ENCODE measurements around the gene NOTCH2.

DNA sequence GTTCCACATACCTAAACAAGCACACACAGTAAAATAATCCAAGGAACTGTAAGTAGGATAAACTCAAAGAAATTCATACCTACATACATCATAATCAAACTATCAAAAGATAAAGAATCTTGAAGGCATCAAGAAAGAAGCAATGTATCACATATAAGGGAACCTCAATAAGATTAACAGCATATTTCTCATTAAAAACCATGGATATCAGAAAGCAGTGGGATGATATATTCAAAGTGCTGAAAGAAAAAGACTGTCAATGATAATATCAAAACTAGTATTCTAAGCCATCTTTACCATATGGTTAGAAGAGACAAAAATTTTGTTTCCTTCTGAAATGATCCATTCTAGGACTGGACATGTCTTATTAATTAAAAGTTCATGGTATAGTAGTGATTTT is 136.1 kb downstream of the NOTCH2 start:
- TF ChIP-seq, protein P1, sequence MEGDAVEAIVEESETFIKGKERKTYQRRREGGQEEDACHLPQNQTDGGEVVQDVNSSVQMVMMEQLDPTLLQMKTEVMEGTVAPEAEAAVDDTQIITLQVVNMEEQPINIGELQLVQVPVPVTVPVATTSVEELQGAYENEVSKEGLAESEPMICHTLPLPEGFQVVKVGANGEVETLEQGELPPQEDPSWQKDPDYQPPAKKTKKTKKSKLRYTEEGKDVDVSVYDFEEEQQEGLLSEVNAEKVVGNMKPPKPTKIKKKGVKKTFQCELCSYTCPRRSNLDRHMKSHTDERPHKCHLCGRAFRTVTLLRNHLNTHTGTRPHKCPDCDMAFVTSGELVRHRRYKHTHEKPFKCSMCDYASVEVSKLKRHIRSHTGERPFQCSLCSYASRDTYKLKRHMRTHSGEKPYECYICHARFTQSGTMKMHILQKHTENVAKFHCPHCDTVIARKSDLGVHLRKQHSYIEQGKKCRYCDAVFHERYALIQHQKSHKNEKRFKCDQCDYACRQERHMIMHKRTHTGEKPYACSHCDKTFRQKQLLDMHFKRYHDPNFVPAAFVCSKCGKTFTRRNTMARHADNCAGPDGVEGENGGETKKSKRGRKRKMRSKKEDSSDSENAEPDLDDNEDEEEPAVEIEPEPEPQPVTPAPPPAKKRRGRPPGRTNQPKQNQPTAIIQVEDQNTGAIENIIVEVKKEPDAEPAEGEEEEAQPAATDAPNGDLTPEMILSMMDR (IDR thresholded peaks at IDR 0.05 in 2 of 3, conservative IDR thresholded peaks at IDR 0.05 in 1 of 3; ENCODE audit: borderline replicate concordance in 1 of 3, insufficient read depth in 1 of 3, low read depth in 2 of 3, low read length in 2 of 3) = no peak
- TF ChIP-seq JUND (IDR thresholded peaks at IDR 0.05) (no peak), CBX3 (IDR thresholded peaks at IDR 0.05; ENCODE audit: low read depth) (no peak), ZFX (IDR thresholded peaks at IDR 0.05) (no peak), POLR2A (IDR thresholded peaks at IDR 0.05; ENCODE audit: borderline replicate concordance, extremely low read depth, insufficient read depth, insufficient read length) (no peak), SP1 (IDR thresholded peaks at IDR 0.05; ENCODE audit: low read depth) (no peak), SIN3A (IDR thresholded peaks at IDR 0.05; ENCODE audit: low read depth) (no peak), EZH2 (IDR thresholded peaks at IDR 0.05) (no peak), SRF (IDR thresholded peaks at IDR 0.05; ENCODE audit: low read depth) (no peak), EGR1 (IDR thresholded peaks at IDR 0.05; ENCODE audit: low read depth) (no peak)
- TF ChIP-seq, protein P2, sequence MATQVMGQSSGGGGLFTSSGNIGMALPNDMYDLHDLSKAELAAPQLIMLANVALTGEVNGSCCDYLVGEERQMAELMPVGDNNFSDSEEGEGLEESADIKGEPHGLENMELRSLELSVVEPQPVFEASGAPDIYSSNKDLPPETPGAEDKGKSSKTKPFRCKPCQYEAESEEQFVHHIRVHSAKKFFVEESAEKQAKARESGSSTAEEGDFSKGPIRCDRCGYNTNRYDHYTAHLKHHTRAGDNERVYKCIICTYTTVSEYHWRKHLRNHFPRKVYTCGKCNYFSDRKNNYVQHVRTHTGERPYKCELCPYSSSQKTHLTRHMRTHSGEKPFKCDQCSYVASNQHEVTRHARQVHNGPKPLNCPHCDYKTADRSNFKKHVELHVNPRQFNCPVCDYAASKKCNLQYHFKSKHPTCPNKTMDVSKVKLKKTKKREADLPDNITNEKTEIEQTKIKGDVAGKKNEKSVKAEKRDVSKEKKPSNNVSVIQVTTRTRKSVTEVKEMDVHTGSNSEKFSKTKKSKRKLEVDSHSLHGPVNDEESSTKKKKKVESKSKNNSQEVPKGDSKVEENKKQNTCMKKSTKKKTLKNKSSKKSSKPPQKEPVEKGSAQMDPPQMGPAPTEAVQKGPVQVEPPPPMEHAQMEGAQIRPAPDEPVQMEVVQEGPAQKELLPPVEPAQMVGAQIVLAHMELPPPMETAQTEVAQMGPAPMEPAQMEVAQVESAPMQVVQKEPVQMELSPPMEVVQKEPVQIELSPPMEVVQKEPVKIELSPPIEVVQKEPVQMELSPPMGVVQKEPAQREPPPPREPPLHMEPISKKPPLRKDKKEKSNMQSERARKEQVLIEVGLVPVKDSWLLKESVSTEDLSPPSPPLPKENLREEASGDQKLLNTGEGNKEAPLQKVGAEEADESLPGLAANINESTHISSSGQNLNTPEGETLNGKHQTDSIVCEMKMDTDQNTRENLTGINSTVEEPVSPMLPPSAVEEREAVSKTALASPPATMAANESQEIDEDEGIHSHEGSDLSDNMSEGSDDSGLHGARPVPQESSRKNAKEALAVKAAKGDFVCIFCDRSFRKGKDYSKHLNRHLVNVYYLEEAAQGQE (IDR thresholded peaks at IDR 0.05; ENCODE audit: low read depth) = no peak
- TF ChIP-seq, protein P3, sequence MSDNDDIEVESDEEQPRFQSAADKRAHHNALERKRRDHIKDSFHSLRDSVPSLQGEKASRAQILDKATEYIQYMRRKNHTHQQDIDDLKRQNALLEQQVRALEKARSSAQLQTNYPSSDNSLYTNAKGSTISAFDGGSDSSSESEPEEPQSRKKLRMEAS (IDR thresholded peaks at IDR 0.05) = no peak

Data from HCT116 (cell line).